Activated CD8-positive, alpha-beta memory T cell treated with anti-CD3 and anti-CD28 coated beads for 36 hours (primary cell): ENCODE measurements around the gene MTMR12. TPM values are rescaled to one million over a fixed set of nuclear protein-coding genes. Genes with fewer than 3 reads are reported as not detected.
"Not testable (repeated sequence)": the region's sequence is repeated elsewhere in the genome, so short reads cannot be mapped to it uniquely, and the experiment has no call there.

Experiments
- CTCF ChIA-PET: fragments of 350-600 bp; sonication (Branson Sonifier 250); formaldehyde crosslinking; loops from one replicate; lab custom pipeline; 2021; ENCODE audit warnings: antibody characterized with exemption; lab: Charles Lee
- POLR2A ChIA-PET: fragments of 350-600 bp; sonication (Branson Sonifier 250); formaldehyde crosslinking; loops from one replicate; lab custom pipeline; 2021; ENCODE audit warnings: antibody characterized with exemption; lab: Charles Lee
- total RNA-seq, 2 experiments: library from RNA; stranded (reverse); gene quantifications; one replicate each; pipeline ENCODE4 v1.2.3, GENCODE V29; 2021

Gene MTMR12
- total RNA-seq, 2 experiments from 2014 or later: 26.0 to 26.2 TPM

GRCh38 chr5:32282633-32283032, 30.1 kb downstream of the MTMR12 start:
- ChIA-PET CTCF (no interaction called here), POLR2A (no interaction called here)

GRCh38 chr5:32281378-32282133, 31.2 kb downstream of the MTMR12 start:
- POLR2A ChIA-PET, CTCF ChIA-PET: not testable (repeated sequence)

- ChIA-PET CTCF (interaction anchor here (0.6 kb wide), 1 partner anchor 60 kb away, joined by 3 read pairs; no protein-coding TSS in a partner anchor), POLR2A (no interaction called here)
Observed at GRCh38 chr5:32280656-32281081, 32.1 kb downstream of the MTMR12 start.

DNA sequence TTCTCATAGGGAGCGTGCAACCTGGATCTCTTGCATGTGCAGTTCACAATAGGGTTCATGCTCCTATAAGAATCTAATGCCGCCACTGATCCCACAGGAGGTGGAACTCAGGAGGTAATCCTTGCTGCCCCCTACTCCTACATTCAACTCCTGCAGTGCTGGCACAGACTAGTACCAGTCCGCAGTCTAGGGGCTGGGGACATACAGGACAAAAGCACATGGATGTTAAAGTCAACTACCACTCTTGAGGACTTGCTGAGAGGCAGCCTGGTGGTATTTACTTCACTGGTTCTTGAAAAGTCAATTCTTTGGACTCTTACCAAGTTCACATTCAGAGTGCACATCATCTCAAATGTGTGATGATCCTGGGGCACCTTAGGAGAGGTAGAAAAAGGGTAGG, 33.0 kb downstream of the MTMR12 start:
- CTCF ChIA-PET: no interaction called here
- POLR2A ChIA-PET: no interaction called here

DNA sequence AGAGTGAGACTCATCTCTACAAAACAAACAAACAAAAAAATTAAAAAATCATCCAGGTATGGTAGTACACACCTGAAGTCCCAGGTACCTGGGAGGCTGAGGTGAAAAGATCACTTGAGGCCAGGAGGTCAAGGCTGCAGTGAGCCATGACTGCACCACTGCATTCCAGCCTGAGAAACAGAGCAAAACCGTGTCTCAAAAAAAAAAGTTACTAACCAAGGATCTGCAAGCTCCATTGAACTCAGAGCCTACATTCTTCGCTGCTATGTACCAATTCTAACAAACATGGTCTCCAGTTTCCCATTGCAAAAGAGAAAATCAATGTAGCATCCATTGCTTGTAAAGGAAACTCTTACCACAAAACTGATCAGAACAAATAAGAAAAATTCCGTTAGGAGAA, 33.5 kb downstream of the MTMR12 start:
- CTCF ChIA-PET: no interaction called here
- POLR2A ChIA-PET: no interaction called here

- CTCF ChIA-PET: interaction anchor here (1.4 kb wide), 1 partner anchor 51 kb away, joined by 5 read pairs; no protein-coding TSS in a partner anchor
- POLR2A ChIA-PET: interaction anchor here (0.6 kb wide), 1 partner anchor 68 kb away, joined by 6 read pairs; no protein-coding TSS in a partner anchor
Observed at GRCh38 chr5:32278406-32278805, 34.3 kb downstream of the MTMR12 start.

GRCh38 chr5:32277798-32278197, 34.9 kb downstream of the MTMR12 start:
- CTCF ChIA-PET: interaction anchor here (1.4 kb wide), 1 partner anchor 52 kb away, joined by 5 read pairs; no protein-coding TSS in a partner anchor
- POLR2A ChIA-PET: interaction anchor here (0.6 kb wide), 1 partner anchor 67 kb away, joined by 6 read pairs; no protein-coding TSS in a partner anchor

- POLR2A ChIA-PET: no interaction called here
Observed at GRCh38 chr5:32276173-32276853, 36.4 kb downstream of the MTMR12 start.

GRCh38 chr5:32275396-32275741, 37.4 kb downstream of the MTMR12 start:
- ChIA-PET CTCF (interaction anchor here (2.1 kb wide), 1 partner anchor 54 kb away, joined by 6 read pairs; no protein-coding TSS in a partner anchor), POLR2A (no interaction called here)

More at GRCh38 chr5:32276173-32276853, 36.4 kb downstream of the MTMR12 start:
- CTCF ChIA-PET: interaction anchor here (2.1 kb wide), 1 partner anchor 53 kb away, joined by 6 read pairs; no protein-coding TSS in a partner anchor

- ChIA-PET POLR2A (no interaction called here), CTCF (interaction anchor here (1.0 to 2.1 kb wide), 3 partner anchors 42 to 315 kb away, joined by 3 to 6 read pairs (median 3); no protein-coding TSS in a partner anchor)
Observed at GRCh38 chr5:32274548-32275395, 38.0 kb downstream of the MTMR12 start.

GRCh38 chr5:32273821-32274220, 38.9 kb downstream of the MTMR12 start:
- POLR2A ChIA-PET: no interaction called here
- CTCF ChIA-PET: interaction anchor here (1.0 to 1.2 kb wide), 2 partner anchors 41 to 316 kb away, joined by 3 read pairs; no protein-coding TSS in a partner anchor

GRCh38 chr5:32272746-32273145, 40.0 kb downstream of the MTMR12 start:
- CTCF ChIA-PET: no interaction called here
- POLR2A ChIA-PET: no interaction called here

DNA sequence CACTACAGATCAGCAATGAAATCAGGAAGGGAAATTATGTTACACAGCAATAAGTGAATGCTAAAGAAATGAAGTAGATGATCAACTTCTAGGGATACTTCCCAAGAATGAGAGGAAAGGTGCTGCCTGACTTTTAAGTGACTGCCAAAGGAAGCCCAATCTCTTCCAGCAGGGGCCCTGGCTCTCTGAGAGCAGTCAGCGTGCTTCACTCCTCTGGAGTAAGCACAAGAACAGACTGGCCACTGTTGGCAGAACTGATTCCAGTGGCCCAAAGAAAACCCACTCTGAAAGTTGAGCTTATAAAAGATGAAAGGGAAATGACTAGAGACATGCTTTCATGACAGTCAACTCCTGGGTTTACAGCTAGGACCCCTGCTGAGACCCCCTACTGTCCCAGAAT, 41.8 kb downstream of the MTMR12 start:
- POLR2A ChIA-PET: interaction anchor here (0.5 kb wide), 1 partner anchor 99 kb away, joined by 3 read pairs; no protein-coding TSS in a partner anchor
- CTCF ChIA-PET: interaction anchor here (1.0 kb wide), 2 partner anchors 39 to 58 kb away, joined by 3 read pairs; no protein-coding TSS in a partner anchor

DNA sequence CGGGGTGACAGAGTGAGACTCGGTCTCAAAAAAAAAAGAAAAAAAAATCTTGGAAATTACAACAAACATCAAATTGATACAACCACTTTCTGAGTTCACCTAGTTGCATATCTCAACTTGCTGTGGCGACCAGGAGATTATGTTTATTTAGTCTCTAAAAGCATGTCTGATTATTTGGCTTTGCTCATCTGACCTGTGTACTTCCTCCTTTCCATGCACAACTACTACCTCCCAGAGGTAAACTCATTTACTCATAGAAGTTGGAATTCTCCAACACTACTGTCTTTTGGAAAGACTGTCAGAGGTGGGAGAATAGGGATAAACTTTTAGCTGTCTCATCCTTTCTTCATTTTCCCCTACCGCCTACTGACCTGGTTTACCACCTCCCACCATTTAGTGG, 42.6 kb downstream of the MTMR12 start:
- ChIA-PET CTCF (interaction anchor here (0.5 to 1.0 kb wide), 2 partner anchors 38 to 157 kb away, joined by 3 read pairs; no protein-coding TSS in a partner anchor), POLR2A (interaction anchor here (0.5 kb wide), 1 partner anchor 99 kb away, joined by 3 read pairs; no protein-coding TSS in a partner anchor)

DNA sequence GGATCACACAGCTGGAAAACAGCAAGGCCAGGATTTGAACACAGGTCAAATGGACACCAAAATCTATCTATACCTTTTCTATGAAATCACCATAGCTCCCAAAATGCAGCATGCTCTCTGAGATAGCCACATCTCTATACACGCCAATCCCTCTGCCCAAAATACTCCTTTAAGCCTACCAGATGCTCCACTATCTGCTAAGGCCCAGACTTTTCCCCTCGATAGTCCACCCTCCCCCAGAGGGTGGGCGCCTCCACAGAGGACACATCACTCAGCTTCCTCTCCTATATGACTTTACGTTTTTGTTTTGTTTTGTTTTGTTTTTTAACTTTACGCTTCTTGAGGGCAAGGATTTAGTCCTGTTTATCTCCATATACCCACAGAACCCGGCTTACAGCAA, 46.8 kb downstream of the MTMR12 start:
- POLR2A ChIA-PET: no interaction called here
- CTCF ChIA-PET: interaction anchor here (0.6 kb wide), 1 partner anchor 19 kb away, joined by 4 read pairs; no protein-coding TSS in a partner anchor

GRCh38 chr5:32264957-32265572, 47.7 kb downstream of the MTMR12 start:
- CTCF ChIA-PET: no interaction called here
- POLR2A ChIA-PET: no interaction called here

DNA sequence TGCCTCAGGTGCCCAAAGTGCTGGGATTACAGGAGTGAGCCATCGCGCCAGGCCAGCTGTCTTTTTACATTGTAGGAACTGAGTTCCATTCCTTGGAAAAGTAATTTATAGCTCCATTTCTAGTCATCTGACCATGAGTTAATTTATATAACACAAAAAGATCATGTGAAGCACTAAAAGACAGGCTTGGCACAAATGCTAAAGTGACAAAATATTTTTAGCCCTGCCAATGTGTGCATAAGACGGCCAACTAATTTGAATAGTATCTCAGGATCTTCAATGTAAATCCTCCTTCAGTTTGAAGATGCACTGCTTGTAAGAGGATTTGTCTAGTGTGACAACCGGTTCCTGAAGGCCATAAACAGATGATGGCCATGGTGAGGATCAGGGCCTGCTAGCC, 49.1 kb downstream of the MTMR12 start:
- ChIA-PET POLR2A (no interaction called here), CTCF (no interaction called here)

GRCh38 chr5:32261198-32261597, 51.5 kb downstream of the MTMR12 start:
- POLR2A ChIA-PET: no interaction called here
- CTCF ChIA-PET: interaction anchor here (1.3 to 1.9 kb wide), 2 partner anchors 28 to 68 kb away, joined by 4 read pairs; no protein-coding TSS in a partner anchor
